Measurements from ENCODE around the gene HTT.

Gene HTT

DNA sequence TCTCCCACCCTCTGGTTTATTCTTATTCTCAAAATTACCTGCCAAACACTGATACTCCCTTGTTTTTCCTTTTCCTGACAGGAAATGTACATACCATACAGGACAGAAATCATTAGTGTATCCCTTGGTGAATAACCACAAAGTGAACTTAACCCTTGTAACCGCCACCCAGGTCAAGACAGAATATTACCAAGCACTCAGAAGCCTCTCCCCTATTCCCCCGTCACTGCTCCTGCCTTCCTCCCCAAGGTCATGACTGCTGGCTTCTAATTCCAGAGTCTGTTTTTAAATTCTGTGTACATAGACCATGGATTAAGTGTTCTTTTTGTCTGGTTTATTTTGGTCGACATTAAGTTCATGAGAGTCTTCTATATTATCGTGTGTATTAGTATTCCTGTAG lies 37.7 kb downstream of the HTT start:
- no peak overlapping the region for H3K4me3 ChIP-seq (ENCODE audit: control insufficient read depth, low read depth, low read length)
- DNase-seq (ENCODE audit: low read depth) = no peak
- TF ChIP-seq, protein P1, sequence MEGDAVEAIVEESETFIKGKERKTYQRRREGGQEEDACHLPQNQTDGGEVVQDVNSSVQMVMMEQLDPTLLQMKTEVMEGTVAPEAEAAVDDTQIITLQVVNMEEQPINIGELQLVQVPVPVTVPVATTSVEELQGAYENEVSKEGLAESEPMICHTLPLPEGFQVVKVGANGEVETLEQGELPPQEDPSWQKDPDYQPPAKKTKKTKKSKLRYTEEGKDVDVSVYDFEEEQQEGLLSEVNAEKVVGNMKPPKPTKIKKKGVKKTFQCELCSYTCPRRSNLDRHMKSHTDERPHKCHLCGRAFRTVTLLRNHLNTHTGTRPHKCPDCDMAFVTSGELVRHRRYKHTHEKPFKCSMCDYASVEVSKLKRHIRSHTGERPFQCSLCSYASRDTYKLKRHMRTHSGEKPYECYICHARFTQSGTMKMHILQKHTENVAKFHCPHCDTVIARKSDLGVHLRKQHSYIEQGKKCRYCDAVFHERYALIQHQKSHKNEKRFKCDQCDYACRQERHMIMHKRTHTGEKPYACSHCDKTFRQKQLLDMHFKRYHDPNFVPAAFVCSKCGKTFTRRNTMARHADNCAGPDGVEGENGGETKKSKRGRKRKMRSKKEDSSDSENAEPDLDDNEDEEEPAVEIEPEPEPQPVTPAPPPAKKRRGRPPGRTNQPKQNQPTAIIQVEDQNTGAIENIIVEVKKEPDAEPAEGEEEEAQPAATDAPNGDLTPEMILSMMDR (conservative IDR thresholded peaks at IDR 0.05; ENCODE audit: control insufficient read depth, insufficient read depth, low read depth, low read length) = no peak

DNA sequence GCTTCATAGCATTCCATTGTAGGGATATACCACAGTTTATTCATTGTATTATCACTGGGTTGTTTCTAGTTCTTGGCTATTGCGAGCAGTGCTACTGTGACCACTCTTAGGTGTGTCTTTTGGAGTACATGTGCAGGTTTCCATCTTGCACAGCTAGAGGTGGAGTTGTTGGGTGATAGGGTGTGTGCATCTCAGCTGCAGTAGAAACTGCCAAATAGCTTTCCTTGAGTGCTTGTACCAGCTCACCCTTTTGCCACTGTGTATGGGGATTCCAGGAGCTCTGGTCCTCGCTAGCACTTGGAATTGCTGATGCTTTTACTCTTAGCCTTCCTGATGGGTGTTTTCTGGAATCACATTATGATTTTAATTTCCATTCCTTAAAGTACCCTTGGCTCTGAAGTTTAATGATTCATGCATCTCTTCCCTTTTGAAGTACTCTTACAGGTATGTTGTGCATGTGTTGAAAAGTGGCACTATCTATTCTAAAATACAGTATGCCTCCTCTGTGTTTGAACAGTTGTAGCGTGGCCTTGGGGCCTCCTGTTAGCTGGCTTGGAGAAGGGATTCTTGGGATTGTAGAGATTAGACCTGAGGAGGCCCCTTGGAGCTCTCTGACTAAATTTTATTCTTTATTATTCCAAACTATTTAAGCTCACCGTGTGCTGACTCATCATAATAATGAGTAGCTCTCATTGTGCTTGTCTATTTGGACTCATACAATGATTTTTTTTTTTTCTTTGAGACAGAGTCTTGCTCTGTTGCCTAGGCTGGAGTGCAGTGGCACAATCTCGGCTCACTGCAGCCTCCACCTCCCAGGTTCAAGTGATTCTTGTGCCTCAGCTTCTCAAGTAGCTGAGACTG lies 38.4 kb downstream of the HTT start:
- peak; percentile 35 for DNase-seq (ENCODE audit: low read depth)
- TF ChIP-seq, protein P1 (conservative IDR thresholded peaks at IDR 0.05; ENCODE audit: control insufficient read depth, insufficient read depth, low read depth, low read length) = no peak
- no peak overlapping the region for H3K4me3 ChIP-seq (ENCODE audit: control insufficient read depth, low read depth, low read length)

DNA sequence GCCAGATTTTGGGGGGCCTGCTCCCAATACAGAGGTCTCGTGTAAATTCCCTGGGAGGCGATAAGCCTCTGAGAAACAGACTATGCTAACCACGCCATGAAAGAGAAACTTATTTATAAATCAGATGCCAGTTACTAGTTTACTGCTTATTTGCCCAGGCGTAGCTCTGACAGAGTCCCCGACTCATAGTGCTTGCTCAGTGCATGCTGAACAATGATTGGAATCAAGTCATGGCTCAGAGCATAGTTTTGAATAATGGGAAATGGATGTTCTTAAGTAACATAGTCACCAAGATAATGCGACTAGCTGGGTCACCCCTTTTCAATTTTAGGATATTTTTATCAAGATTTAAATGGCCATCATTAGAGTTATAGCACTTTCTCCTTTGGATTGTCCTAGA lies 39.9 kb downstream of the HTT start:
- TF ChIP-seq, protein P1 (conservative IDR thresholded peaks at IDR 0.05; ENCODE audit: control insufficient read depth, insufficient read depth, low read depth, low read length) = no peak
- H3K4me3 ChIP-seq (ENCODE audit: control insufficient read depth, low read depth, low read length) = no peak overlapping the region
- peak; percentile 23 for DNase-seq (ENCODE audit: low read depth)

DNA sequence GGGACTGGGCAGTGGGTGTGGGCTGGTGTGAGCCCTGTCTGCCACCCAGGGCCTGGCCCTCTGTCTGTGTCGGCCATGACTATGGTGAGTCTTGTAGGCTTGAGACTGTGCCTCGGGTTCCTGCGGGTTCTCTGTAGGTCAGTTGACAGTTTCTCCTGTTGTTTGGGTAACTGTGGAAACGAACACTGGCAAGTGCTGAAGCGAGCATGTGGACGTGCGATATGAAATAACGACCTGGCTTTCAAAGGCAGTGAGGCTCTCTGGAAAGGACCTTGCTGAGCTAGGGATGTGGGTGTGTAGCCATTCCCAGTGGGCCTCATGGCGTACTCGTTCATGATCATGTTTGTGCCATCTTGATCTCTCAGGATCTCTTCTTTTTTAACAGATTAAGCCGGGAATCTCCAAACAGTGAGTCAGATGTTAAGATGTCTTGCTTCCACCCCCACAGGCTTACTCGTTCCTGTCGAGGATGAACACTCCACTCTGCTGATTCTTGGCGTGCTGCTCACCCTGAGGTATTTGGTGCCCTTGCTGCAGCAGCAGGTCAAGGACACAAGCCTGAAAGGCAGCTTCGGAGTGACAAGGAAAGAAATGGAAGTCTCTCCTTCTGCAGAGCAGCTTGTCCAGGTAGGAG lies 41.3 kb downstream of the HTT start:
- DNase-seq (ENCODE audit: low read depth) = peak; percentile 75
- H3K4me3 ChIP-seq (ENCODE audit: control insufficient read depth, low read depth, low read length) = no peak overlapping the region
- TF ChIP-seq, protein P1 (conservative IDR thresholded peaks at IDR 0.05; ENCODE audit: control insufficient read depth, insufficient read depth, low read depth, low read length) = no peak

DNA sequence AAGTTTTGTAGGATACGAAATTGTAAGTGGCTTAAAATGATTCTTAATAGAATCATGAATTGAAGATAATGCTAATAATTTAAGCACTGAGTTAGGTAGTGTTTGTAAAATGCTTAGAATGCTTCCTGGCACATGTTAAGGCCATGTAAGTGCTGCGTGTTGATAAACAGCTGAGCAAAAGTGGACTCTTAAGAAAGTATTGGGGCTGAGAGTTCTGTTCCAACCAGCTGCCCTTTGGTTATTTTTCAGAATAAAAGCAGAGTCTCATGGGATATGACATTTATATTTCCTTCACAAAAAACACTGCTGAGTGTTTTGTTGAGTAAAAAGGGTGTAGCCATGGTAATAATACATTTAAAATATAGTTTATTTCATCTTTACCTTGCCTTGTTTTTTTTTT lies 42.5 kb downstream of the HTT start:
- DNase-seq (ENCODE audit: low read depth) = no peak
- no peak overlapping the region for H3K4me3 ChIP-seq (ENCODE audit: control insufficient read depth, low read depth, low read length)
- TF ChIP-seq, protein P1 (conservative IDR thresholded peaks at IDR 0.05; ENCODE audit: control insufficient read depth, insufficient read depth, low read depth, low read length) = no peak

DNA sequence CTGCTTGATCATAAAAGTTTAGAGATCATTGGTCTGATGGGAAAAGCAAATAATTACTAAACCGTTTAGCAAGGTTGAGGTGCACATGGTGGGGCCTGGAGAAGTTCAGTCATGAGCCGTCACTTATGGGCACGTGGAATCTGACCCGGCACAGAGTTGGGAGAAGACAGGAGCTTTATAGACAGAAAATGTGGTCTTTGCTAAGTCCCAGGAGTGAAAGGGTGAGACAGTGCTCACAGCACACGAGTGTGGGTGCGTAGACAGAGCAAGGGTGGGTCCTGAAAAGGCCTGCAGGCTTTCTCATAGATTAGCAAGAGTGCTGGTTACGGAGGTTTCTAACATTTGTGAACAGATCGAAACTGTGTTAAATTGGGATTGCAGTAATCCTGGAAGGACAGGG lies 43.8 kb downstream of the HTT start:
- TF ChIP-seq, protein P1 (conservative IDR thresholded peaks at IDR 0.05; ENCODE audit: control insufficient read depth, insufficient read depth, low read depth, low read length) = no peak
- no peak overlapping the region for H3K4me3 ChIP-seq (ENCODE audit: control insufficient read depth, low read depth, low read length)
- DNase-seq (ENCODE audit: low read depth) = no peak

All from fibroblast of mammary gland (primary cell).